ENCODE data around the gene CDC42BPB. TPM values are rescaled to one million over a fixed set of nuclear protein-coding genes. Genes with fewer than 3 reads are reported as not detected.
A peak's percentile ranks its signal among the peaks of the same experiment; 100 is the strongest.

Gene CDC42BPB
- polyA plus RNA-seq, 1 donor (not counting 4 experiments of a cell fraction or from before 2014, with no cell fraction given), result 41.3 TPM

GRCh38 chr14:102914474-102915291 lies 142.7 kb downstream of the CDC42BPB start:
- Histone ChIP-seq H3K4me3 (ENCODE audit: control insufficient read depth in 2 of 3, extremely low read depth in 1 of 3, insufficient read depth in 2 of 3, low read depth in 1 of 3, low read length in 3 of 3) (no peak overlapping the region), H3K9me3 (ENCODE audit: control insufficient read depth, low read depth, low read length) (no peaks in the 10 kb centered on the region), H3K36me3 (ENCODE audit: control insufficient read depth in 2 of 2, extremely low read depth in 1 of 2, insufficient read depth in 2 of 2, low read length in 2 of 2) (peaks cover 0 to 2% of the 10 kb centered on the region in 2 experiments), H3K27me3 (ENCODE audit: control insufficient read depth, extremely low read depth, insufficient read depth, low read length) (no peaks in the 10 kb centered on the region), H3K9ac (ENCODE audit: control insufficient read depth, extremely low read depth, insufficient read depth, low read length) (no peak overlapping the region), H3K79me2 (ENCODE audit: control insufficient read depth, insufficient read depth, low read length) (no peaks in the 10 kb centered on the region), H3K4me1 (ENCODE audit: control insufficient read depth, extremely low read depth, insufficient read depth, low read length) (no peaks in the 10 kb centered on the region), H3K9me1 (ENCODE audit: control insufficient read depth, extremely low read depth, insufficient read depth, low read length) (no peaks in the 10 kb centered on the region), H3K27ac (ENCODE audit: control insufficient read depth, insufficient read depth, low read length) (no peak overlapping the region), H2AFZ (ENCODE audit: control insufficient read depth, low read length) (no peak overlapping the region), H3K4me2 (ENCODE audit: control insufficient read depth, extremely low read depth, insufficient read depth, low read depth, low read length) (no peak overlapping the region), H4K20me1 (ENCODE audit: control insufficient read depth, extremely low read depth, insufficient read depth, low read length) (no peaks in the 10 kb centered on the region)
- DNase-seq (ENCODE audit: low read depth, low spot score), result no peak
- dilution Hi-C loops (cut with MboI; ENCODE audit: extremely low pct_ligation_motif_present, low sequenced_read_pairs), result no loop called here
- FAIRE-seq, result no peak
- TF ChIP-seq CTCF (optimal IDR thresholded peaks at IDR 0.05 in 1 of 3, IDR thresholded peaks at IDR 0.05 in 1 of 3, conservative IDR thresholded peaks at IDR 0.05 in 1 of 3; ENCODE audit: extremely low read depth in 1 of 3, insufficient read depth in 2 of 3, low read length in 3 of 3) (no peak), EZH2 (IDR thresholded peaks at IDR 0.05; ENCODE audit: low read length) (no peak)

- Histone ChIP-seq H3K4me1 (ENCODE audit: control insufficient read depth, extremely low read depth, insufficient read depth, low read length) (no peaks in the 10 kb centered on the region), H2AFZ (ENCODE audit: control insufficient read depth, low read length) (no peak overlapping the region), H3K36me3 (ENCODE audit: control insufficient read depth in 2 of 2, extremely low read depth in 1 of 2, insufficient read depth in 2 of 2, low read length in 2 of 2) (peaks cover 0 to 2% of the 10 kb centered on the region in 2 experiments), H3K9me1 (ENCODE audit: control insufficient read depth, extremely low read depth, insufficient read depth, low read length) (no peaks in the 10 kb centered on the region), H4K20me1 (ENCODE audit: control insufficient read depth, extremely low read depth, insufficient read depth, low read length) (no peaks in the 10 kb centered on the region), H3K9me3 (ENCODE audit: control insufficient read depth, low read depth, low read length) (no peaks in the 10 kb centered on the region), H3K27ac (ENCODE audit: control insufficient read depth, insufficient read depth, low read length) (no peak overlapping the region), H3K27me3 (ENCODE audit: control insufficient read depth, extremely low read depth, insufficient read depth, low read length) (no peaks in the 10 kb centered on the region), H3K79me2 (ENCODE audit: control insufficient read depth, insufficient read depth, low read length) (no peaks in the 10 kb centered on the region), H3K4me3 (ENCODE audit: control insufficient read depth in 2 of 3, extremely low read depth in 1 of 3, insufficient read depth in 2 of 3, low read depth in 1 of 3, low read length in 3 of 3) (no peak overlapping the region), H3K9ac (ENCODE audit: control insufficient read depth, extremely low read depth, insufficient read depth, low read length) (no peak overlapping the region), H3K4me2 (ENCODE audit: control insufficient read depth, extremely low read depth, insufficient read depth, low read depth, low read length) (no peak overlapping the region)
- no peak for DNase-seq (ENCODE audit: low read depth, low spot score)
- TF ChIP-seq EZH2 (IDR thresholded peaks at IDR 0.05; ENCODE audit: low read length) (no peak), CTCF (optimal IDR thresholded peaks at IDR 0.05 in 1 of 3, IDR thresholded peaks at IDR 0.05 in 1 of 3, conservative IDR thresholded peaks at IDR 0.05 in 1 of 3; ENCODE audit: extremely low read depth in 1 of 3, insufficient read depth in 2 of 3, low read length in 3 of 3) (peak in 1 of 3 experiments; percentile 16)
- dilution Hi-C loops (cut with MboI; ENCODE audit: extremely low pct_ligation_motif_present, low sequenced_read_pairs), result no loop called here
- FAIRE-seq, result no peak
Observed at GRCh38 chr14:102913341-102914211, 143.8 kb downstream of the CDC42BPB start.
